GM12874 (cell line): ENCODE data around the gene TUBB4A.
A peak's percentile ranks its signal among the peaks of the same experiment; 100 is the strongest.

ENCODE experiments used
- TF ChIP-seq, protein P1 (sequence below): IDR thresholded peaks from 2 replicates; pipeline ENCODE4 v1.5.1; 2011; ENCODE audit warnings: low read depth, mild to moderate bottlenecking, control low read depth, low read length, moderate library complexity; ENCODE audit not compliant: insufficient read depth

TUBB4A gene

DNA sequence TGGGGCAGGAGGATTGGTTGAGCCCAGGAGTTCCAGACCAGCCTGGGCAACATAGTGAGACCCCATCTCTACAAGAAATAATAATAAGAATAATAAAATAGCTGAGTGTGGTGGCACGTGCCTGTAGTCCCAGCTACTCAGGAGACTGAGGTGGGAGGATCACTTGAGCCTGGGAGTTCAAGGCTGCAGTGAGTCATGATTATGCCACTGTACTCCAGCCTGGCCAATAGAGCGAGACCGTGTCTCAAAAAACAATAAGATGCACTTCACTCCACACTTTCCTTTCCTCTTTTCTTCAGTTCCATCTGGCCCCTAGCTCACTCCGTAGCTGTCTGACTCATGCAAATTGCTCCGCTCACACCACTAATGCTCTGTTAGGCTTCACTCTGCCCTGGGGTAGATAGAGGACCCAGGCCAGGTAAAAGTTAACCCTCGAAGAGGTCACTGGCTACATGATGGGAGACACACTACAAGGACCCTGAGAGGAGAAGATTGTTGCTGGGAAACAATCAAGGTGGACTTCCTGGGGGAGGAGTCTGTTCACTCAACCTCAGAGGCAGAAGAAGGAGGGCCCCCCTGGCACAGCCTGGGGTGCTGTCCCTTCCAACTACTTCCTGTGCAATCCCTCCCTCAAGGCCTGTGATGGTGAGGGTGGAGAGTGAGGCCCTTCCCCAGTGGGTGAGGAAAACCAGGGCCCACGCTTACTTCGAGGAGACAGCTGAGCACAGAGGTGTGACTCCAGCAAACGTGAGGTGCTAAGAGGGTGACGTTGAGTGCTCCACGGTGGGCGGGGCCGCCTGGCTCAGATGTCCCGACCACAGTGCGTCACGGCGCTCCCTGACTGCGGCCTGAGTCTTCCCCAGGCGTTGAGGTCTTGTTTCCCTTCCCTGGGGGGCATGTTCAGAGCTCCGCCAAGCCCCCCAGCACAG is 19.9 kb upstream of the TUBB4A start:
- TF ChIP-seq, protein P1, sequence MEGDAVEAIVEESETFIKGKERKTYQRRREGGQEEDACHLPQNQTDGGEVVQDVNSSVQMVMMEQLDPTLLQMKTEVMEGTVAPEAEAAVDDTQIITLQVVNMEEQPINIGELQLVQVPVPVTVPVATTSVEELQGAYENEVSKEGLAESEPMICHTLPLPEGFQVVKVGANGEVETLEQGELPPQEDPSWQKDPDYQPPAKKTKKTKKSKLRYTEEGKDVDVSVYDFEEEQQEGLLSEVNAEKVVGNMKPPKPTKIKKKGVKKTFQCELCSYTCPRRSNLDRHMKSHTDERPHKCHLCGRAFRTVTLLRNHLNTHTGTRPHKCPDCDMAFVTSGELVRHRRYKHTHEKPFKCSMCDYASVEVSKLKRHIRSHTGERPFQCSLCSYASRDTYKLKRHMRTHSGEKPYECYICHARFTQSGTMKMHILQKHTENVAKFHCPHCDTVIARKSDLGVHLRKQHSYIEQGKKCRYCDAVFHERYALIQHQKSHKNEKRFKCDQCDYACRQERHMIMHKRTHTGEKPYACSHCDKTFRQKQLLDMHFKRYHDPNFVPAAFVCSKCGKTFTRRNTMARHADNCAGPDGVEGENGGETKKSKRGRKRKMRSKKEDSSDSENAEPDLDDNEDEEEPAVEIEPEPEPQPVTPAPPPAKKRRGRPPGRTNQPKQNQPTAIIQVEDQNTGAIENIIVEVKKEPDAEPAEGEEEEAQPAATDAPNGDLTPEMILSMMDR: no peak

DNA sequence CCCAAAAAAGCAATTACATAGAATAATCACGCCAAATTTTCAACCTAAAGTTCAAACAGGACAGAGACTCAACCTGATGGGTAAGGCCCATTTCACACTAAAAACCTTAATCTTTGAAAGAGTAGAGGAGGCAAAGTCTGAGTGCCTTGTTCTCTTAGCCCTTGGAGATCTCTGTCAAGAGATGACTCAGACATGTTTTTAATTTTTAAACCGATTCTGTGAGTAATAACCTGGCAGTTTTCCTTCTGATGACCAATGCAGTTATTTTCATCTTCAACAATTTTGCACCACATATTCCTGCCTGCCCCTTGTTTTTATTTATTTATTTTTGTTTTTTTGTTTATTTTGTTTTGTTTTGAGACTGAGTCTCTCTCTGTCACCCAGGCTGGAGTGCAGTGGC is 17.2 kb upstream of the TUBB4A start:
- TF ChIP-seq, protein P1: no peak

DNA sequence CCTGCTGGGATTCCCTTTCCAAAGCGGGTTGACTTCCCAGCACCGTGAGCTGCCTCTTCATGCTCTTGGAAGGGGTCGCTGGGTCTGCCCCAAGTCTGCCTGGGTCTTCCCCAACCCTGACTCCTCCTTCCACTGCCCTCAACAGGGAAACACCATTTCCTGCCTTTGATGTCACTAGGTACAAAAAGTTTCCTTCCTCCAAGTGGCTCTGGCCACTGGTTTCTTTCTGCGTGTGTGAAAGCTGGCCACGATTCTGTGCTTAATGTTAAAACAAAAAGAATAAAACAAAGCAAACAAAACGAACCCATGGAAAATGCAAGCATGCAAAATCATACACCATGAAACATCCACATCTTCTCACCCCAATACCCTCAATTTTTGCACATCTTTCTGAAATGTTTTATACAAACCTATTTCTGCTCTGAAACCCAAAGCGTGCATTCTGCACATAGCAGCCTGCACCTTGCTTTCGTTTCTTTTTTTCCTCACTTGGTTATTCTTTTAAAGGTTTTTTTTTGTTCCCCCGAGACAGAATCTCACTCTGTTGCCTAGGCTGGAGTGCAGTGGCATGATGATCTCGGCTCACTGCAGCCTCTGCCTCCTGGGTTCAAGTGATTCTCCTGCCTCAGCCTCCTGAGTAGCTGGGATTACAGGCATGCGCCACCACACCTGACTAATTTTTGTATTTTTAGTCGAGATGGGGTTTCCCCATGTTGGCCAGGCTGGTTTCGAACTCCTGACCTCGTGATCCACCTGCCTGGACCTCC is 16.2 kb upstream of the TUBB4A start:
- TF ChIP-seq, protein P1: no peak

DNA sequence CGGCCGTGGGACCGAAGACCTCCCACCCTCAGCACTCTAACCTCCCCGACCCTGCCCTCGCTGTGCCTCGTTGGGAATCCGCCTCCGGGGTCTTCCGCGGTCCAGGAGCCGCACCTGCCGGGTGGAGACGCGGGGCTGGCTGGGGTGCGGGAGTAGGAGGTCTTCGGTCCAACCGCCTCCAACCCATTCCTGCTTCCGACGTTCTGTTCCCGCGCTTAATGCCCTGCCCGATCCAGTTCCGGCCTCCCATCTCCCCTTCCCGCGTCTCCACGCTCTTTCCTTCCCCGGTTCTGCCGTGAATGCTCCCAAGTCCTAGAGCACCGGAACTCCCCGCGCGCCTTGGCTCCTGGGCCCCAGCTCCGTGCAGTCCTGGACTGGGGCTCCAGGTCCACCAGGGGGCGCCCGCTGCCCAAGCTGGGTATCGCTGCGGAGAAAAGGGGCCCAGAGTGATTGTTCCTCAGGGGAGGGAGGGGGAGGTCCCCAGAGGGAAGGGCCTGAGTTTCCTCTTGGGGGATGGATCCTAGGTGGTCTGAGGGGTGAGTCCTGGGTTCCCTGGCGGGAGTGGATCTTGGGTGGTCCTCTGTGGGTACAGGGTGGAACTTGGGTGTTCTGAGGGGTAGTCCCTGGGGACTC is 14.7 kb upstream of the TUBB4A start:
- TF ChIP-seq, protein P1: peak; percentile 92

DNA sequence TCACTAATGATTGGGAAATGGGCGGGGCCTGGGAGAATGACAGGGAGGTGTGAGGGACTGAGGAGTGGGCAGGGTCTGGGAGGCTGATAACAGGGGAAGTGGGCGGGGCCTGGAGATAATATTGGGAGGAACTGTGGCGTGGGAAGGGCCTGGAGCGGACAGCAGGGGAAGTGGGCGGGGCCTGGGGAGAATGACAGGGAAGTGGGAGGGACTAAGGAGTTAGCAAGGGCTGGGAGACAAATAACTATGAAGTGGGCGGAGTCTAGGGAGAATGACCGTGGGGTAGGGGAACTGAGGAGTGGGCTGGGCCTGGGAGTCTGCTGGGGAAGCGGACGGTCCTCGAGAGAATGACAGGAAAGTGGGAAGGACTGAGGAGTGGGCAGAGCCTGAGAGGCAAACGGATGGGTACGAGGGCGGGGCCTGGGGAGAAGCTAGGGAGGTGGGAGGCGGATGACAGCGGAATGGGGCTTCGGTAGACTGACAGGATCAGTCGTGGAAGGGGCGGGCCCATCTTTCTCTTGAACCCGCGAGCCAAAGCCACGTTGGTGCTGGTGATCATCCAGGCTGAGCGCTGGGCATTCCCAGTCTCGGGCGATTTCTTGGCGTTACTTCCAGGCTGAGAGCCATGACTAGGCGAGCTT is 14.0 kb upstream of the TUBB4A start:
- TF ChIP-seq, protein P1: no peak

DNA sequence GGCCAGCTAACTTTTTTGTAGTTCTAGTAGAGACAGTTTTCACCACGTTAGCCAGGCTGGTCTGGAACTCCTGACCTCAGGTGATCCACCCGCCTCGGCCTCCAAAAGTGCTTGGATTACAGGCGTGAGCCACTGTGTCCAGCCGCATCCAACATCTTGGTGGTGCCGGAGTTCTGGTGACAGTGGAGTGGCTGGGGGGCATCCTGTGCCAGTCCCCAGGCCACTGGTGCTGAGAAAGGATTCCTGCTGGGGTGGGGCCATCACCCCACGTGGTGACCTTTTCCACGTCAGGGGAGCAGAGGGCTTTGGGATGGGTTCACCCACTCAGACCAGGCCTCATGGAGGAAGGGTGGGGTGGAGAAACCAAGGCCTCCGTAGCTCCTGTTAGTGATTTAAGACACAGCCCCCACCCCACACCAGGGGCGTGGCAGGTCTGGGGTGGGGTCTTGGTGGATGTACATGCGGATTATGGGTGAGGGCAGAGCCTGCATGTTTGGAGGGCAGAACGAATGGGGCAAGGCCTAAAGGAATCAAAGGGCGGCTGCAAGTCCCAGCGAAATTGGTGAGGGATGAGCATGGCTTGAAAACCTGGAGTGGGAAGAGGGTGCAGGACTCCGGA is 12.9 kb upstream of the TUBB4A start:
- TF ChIP-seq, protein P1: no peak
